Loucy (cell line): Measurements from ENCODE around the gene PLEKHH2.

ENCODE experiments used
- EZH2phosphoT487 ChIP-seq: fragments of 200-600 bp; IDR thresholded peaks from 2 replicates; pipeline ENCODE4 v1.6.1; 2018; ENCODE audit warnings: antibody characterized with exemption, mild to moderate bottlenecking, moderate library complexity, borderline replicate concordance
- TF ChIP-seq, protein P1 (sequence below): fragments of 200-600 bp; sonication (generic); conservative IDR thresholded peaks from 2 replicates; pipeline ENCODE4 v1.5.1; 2014; ENCODE audit warnings: mild to moderate bottlenecking, antibody characterized with exemption, low read length

DNA sequence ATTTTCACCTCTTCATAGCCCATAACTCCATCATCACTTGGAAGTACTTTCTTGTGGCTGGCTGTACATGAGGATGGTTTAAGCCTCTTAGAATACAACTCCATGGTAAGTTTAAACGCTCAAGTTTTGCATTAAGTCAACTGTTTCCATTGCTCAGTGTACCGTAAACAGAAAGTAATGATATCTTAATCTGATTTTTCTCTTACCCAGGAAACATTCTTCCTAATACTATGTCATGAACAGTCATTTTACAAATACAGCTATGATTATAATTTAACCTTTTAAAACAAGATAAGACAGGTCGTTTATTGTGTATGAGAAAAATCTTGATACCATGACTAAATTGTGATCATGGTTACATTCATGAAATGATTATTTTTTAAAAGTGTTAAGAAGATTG lies 125.2 kb downstream of the PLEKHH2 start:
- TF ChIP-seq, protein P1, sequence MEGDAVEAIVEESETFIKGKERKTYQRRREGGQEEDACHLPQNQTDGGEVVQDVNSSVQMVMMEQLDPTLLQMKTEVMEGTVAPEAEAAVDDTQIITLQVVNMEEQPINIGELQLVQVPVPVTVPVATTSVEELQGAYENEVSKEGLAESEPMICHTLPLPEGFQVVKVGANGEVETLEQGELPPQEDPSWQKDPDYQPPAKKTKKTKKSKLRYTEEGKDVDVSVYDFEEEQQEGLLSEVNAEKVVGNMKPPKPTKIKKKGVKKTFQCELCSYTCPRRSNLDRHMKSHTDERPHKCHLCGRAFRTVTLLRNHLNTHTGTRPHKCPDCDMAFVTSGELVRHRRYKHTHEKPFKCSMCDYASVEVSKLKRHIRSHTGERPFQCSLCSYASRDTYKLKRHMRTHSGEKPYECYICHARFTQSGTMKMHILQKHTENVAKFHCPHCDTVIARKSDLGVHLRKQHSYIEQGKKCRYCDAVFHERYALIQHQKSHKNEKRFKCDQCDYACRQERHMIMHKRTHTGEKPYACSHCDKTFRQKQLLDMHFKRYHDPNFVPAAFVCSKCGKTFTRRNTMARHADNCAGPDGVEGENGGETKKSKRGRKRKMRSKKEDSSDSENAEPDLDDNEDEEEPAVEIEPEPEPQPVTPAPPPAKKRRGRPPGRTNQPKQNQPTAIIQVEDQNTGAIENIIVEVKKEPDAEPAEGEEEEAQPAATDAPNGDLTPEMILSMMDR: no peak
- TF ChIP-seq EZH2phosphoT487: no peak
